HEK293 (cell line): ENCODE measurements around the gene AP2A1.
A peak's percentile ranks its signal among the peaks of the same experiment; 100 is the strongest.

ENCODE experiments used
- BCL11B ChIP-seq: fragments of 450-650 bp; formaldehyde crosslinking; IDR thresholded peaks from 2 replicates; pipeline ENCODE4 v1.5.1; 2016; ENCODE audit warnings: low read depth, missing biosample characterization, missing genetic modification characterization
- GLI2 ChIP-seq: fragments of 450-650 bp; formaldehyde crosslinking; IDR thresholded peaks from 2 replicates; pipeline ENCODE4; 2017; ENCODE audit warnings: missing biosample characterization, missing genetic modification characterization, low read depth, borderline replicate concordance
- GLI4 ChIP-seq: fragments of 450-650 bp; formaldehyde crosslinking; IDR thresholded peaks from 2 replicates; pipeline ENCODE4 v1.5.1; 2016; ENCODE audit warnings: missing biosample characterization, missing genetic modification characterization
- GLIS2 ChIP-seq: fragments of 450-650 bp; formaldehyde crosslinking; IDR thresholded peaks from 2 replicates; pipeline ENCODE4 v1.5.1; 2016; ENCODE audit warnings: missing biosample characterization, missing genetic modification characterization
- REST ChIP-seq: fragments of 450-650 bp; formaldehyde crosslinking; IDR thresholded peaks from 2 replicates; pipeline ENCODE4 v1.5.1; 2016; ENCODE audit warnings: missing biosample characterization, missing genetic modification characterization
- SP3 ChIP-seq: fragments of 450-650 bp; formaldehyde crosslinking; IDR thresholded peaks from 2 replicates; pipeline ENCODE4 v1.5.1; 2016; ENCODE audit warnings: missing biosample characterization, missing genetic modification characterization
- ZBTB8A ChIP-seq: fragments of 450-650 bp; formaldehyde crosslinking; IDR thresholded peaks from 2 replicates; pipeline ENCODE4 v1.5.1; 2016; ENCODE audit warnings: missing biosample characterization, missing genetic modification characterization
- ZFHX2 ChIP-seq: fragments of 450-650 bp; formaldehyde crosslinking; conservative IDR thresholded peaks from 2 replicates; pipeline ENCODE4 v1.5.1; 2016; ENCODE audit warnings: missing biosample characterization, missing genetic modification characterization
- ZNF146 ChIP-seq: fragments of 450-650 bp; formaldehyde crosslinking; IDR thresholded peaks from 2 replicates; pipeline ENCODE4 v1.5.1; 2016; ENCODE audit warnings: missing biosample characterization, missing genetic modification characterization
- ZNF211 ChIP-seq: fragments of 450-650 bp; formaldehyde crosslinking; IDR thresholded peaks from 2 replicates; pipeline ENCODE4 v1.5.1; 2016; ENCODE audit warnings: low read depth, missing biosample characterization, missing genetic modification characterization
- ZNF221 ChIP-seq: fragments of 450-650 bp; formaldehyde crosslinking; IDR thresholded peaks from 2 replicates; pipeline ENCODE4 v1.5.1; 2017; ENCODE audit warnings: missing biosample characterization, missing genetic modification characterization, borderline replicate concordance
- ZNF24 ChIP-seq: fragments of 450-650 bp; formaldehyde crosslinking; IDR thresholded peaks from 2 replicates; pipeline ENCODE4 v1.5.1; 2016; ENCODE audit warnings: missing biosample characterization, missing genetic modification characterization
- ZNF266 ChIP-seq: fragments of 450-650 bp; formaldehyde crosslinking; IDR thresholded peaks from 2 replicates; pipeline ENCODE4 v1.5.1; 2016; ENCODE audit warnings: missing biosample characterization, missing genetic modification characterization, low read depth
- ZNF280C ChIP-seq: fragments of 450-650 bp; formaldehyde crosslinking; IDR thresholded peaks from 2 replicates; pipeline ENCODE4 v1.5.1; 2016; ENCODE audit warnings: missing biosample characterization, missing genetic modification characterization
- ZNF391 ChIP-seq: fragments of 450-650 bp; formaldehyde crosslinking; IDR thresholded peaks from 2 replicates; pipeline ENCODE4 v1.5.1; 2016; ENCODE audit warnings: low read depth, missing biosample characterization, missing genetic modification characterization, borderline replicate concordance
- ZNF394 ChIP-seq: fragments of 450-650 bp; formaldehyde crosslinking; IDR thresholded peaks from 2 replicates; pipeline ENCODE4 v1.5.1; 2016; ENCODE audit warnings: missing biosample characterization, missing genetic modification characterization, mild to moderate bottlenecking, moderate library complexity, borderline replicate concordance
- ZNF416 ChIP-seq: fragments of 450-650 bp; formaldehyde crosslinking; IDR thresholded peaks from 2 replicates; pipeline ENCODE4 v1.5.1; 2016; ENCODE audit warnings: missing biosample characterization, missing genetic modification characterization
- ZNF423 ChIP-seq: fragments of 450-650 bp; formaldehyde crosslinking; IDR thresholded peaks from 2 replicates; pipeline ENCODE4 v1.5.1; 2016; ENCODE audit warnings: missing biosample characterization, missing genetic modification characterization
- ZNF544 ChIP-seq: fragments of 450-650 bp; formaldehyde crosslinking; IDR thresholded peaks from 2 replicates; pipeline ENCODE4 v1.5.0; 2017; ENCODE audit warnings: missing biosample characterization, missing genetic modification characterization
- ZNF548 ChIP-seq: fragments of 450-650 bp; formaldehyde crosslinking; IDR thresholded peaks from 2 replicates; pipeline ENCODE4 v1.5.1; 2016; ENCODE audit warnings: missing biosample characterization, missing genetic modification characterization
- ZNF560 ChIP-seq: fragments of 450-650 bp; formaldehyde crosslinking; IDR thresholded peaks from 2 replicates; pipeline ENCODE4 v1.5.1; 2017; ENCODE audit warnings: missing biosample characterization, missing genetic modification characterization, borderline replicate concordance
- ZNF585B ChIP-seq: fragments of 450-650 bp; formaldehyde crosslinking; IDR thresholded peaks from 2 replicates; pipeline ENCODE4 v1.5.1; 2016; ENCODE audit warnings: missing biosample characterization, missing genetic modification characterization
- ZNF621 ChIP-seq: fragments of 450-650 bp; formaldehyde crosslinking; IDR thresholded peaks from 2 replicates; pipeline ENCODE4 v1.5.1; 2017; ENCODE audit warnings: missing biosample characterization, missing genetic modification characterization
- ZNF629 ChIP-seq: fragments of 450-650 bp; formaldehyde crosslinking; IDR thresholded peaks from 2 replicates; pipeline ENCODE4 v1.5.1; 2017; ENCODE audit warnings: missing biosample characterization, missing genetic modification characterization
- ZNF670 ChIP-seq: fragments of 450-650 bp; formaldehyde crosslinking; IDR thresholded peaks from 2 replicates; pipeline ENCODE4 v1.5.1; 2016; ENCODE audit warnings: missing biosample characterization, missing genetic modification characterization, low read depth
- ZNF747 ChIP-seq: fragments of 450-650 bp; formaldehyde crosslinking; IDR thresholded peaks from 2 replicates; pipeline ENCODE4 v1.5.1; 2016; ENCODE audit warnings: missing biosample characterization, missing genetic modification characterization
- TF ChIP-seq, protein P1 (sequence below): fragments of 450-650 bp; formaldehyde crosslinking; IDR thresholded peaks from 2 replicates; pipeline ENCODE4 v1.5.1; 2017; ENCODE audit warnings: missing biosample characterization, mild to moderate bottlenecking, missing genetic modification characterization, moderate library complexity
- TF ChIP-seq, protein P2 (sequence below): fragments of 450-650 bp; formaldehyde crosslinking; optimal IDR thresholded peaks from 2 replicates; pipeline ENCODE3; 2016; ENCODE audit warnings: missing biosample characterization, mild to moderate bottlenecking, missing genetic modification characterization
- TF ChIP-seq, protein P3 (sequence below): fragments of 450-650 bp; formaldehyde crosslinking; IDR thresholded peaks from 2 replicates; pipeline ENCODE4 v1.5.1; 2016; ENCODE audit warnings: missing biosample characterization, missing genetic modification characterization
- TF ChIP-seq, protein P4 (sequence below): fragments of 450-650 bp; formaldehyde crosslinking; IDR thresholded peaks from 2 replicates; pipeline ENCODE4 v1.5.1; 2016; ENCODE audit warnings: missing biosample characterization, missing genetic modification characterization

The AP2A1 gene

DNA sequence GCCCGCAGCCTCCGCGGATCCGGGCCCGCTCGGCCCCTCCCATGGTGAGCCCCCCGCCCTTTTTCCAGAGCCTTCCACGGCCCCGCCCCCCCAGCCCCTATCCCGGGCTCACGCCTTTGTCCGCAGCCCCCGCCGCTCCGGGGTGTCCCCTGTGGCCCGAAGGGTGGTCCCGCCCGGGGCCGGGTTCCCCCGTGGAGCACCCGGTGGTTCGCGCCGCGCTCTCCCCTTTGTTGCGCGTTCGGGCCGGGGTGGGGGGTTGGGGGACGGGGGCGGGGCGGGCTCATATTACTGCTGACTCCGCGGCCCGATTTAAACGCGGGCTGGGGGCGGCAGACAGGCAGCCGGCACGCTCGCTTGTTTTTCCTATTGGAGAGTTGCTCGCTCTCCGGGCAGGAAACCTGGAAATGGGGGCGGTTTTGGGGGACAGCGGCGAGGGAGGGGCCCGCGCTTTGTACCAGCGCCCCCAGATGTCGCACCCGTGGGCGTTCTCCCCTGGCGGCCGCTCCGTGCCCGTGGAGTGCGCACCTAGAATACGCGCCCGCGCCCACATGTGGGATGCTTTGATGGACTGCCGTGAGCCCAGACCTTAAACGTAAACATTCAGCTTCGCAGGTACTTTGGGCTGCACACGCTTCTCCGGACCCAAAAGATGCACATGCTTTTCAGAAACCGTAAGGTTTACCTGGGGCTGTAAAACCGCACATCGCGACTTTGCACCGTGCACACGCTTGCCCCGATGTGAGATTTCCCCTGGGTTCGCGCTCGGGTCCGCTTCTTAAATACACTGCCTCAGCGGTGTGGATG is 84.9 kb downstream of the AP2A1 start (continued):
- no peak for TF ChIP-seq REST
- no peak for TF ChIP-seq ZNF416 (tag by site-specific recombination)
- no peak for TF ChIP-seq GLI2
- TF ChIP-seq, protein P1, sequence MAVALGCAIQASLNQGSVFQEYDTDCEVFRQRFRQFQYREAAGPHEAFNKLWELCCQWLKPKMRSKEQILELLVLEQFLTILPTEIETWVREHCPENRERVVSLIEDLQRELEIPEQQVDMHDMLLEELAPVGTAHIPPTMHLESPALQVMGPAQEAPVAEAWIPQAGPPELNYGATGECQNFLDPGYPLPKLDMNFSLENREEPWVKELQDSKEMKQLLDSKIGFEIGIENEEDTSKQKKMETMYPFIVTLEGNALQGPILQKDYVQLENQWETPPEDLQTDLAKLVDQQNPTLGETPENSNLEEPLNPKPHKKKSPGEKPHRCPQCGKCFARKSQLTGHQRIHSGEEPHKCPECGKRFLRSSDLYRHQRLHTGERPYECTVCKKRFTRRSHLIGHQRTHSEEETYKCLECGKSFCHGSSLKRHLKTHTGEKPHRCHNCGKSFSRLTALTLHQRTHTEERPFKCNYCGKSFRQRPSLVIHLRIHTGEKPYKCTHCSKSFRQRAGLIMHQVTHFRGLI (tag by site-specific recombination) = 0 out of 2 replicates have a peak, but pooled peaks have one; percentile 39
- TF ChIP-seq ZNF146 = no peak
- TF ChIP-seq, protein P2, sequence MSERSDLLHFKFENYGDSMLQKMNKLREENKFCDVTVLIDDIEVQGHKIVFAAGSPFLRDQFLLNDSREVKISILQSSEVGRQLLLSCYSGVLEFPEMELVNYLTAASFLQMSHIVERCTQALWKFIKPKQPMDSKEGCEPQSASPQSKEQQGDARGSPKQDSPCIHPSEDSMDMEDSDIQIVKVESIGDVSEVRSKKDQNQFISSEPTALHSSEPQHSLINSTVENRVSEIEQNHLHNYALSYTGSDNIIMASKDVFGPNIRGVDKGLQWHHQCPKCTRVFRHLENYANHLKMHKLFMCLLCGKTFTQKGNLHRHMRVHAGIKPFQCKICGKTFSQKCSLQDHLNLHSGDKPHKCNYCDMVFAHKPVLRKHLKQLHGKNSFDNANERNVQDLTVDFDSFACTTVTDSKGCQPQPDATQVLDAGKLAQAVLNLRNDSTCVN (tag by site-specific recombination) = peak; percentile 85
- TF ChIP-seq, protein P3, sequence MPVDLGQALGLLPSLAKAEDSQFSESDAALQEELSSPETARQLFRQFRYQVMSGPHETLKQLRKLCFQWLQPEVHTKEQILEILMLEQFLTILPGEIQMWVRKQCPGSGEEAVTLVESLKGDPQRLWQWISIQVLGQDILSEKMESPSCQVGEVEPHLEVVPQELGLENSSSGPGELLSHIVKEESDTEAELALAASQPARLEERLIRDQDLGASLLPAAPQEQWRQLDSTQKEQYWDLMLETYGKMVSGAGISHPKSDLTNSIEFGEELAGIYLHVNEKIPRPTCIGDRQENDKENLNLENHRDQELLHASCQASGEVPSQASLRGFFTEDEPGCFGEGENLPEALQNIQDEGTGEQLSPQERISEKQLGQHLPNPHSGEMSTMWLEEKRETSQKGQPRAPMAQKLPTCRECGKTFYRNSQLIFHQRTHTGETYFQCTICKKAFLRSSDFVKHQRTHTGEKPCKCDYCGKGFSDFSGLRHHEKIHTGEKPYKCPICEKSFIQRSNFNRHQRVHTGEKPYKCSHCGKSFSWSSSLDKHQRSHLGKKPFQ (tag by site-specific recombination) = no peak
- no peak for TF ChIP-seq GLIS2 (tag by site-specific recombination)
- no peak for TF ChIP-seq ZNF747 (tag by site-specific recombination)
- peak; percentile 25; the same call in 1 of the 2 replicates for TF ChIP-seq ZNF391 (tag by site-specific recombination)
- no peak for TF ChIP-seq ZNF548 (tag by site-specific recombination)
- TF ChIP-seq ZNF211 (tag by site-specific recombination) = no peak
- no peak for TF ChIP-seq ZNF621 (tag by site-specific recombination)
- no peak for TF ChIP-seq ZNF585B (tag by site-specific recombination)
- no peak for TF ChIP-seq ZNF280C (tag by site-specific recombination)
- TF ChIP-seq ZBTB8A (tag by site-specific recombination) = peak; percentile 67
- TF ChIP-seq, protein P4, sequence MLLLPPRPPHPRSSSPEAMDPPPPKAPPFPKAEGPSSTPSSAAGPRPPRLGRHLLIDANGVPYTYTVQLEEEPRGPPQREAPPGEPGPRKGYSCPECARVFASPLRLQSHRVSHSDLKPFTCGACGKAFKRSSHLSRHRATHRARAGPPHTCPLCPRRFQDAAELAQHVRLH (tag by site-specific recombination) = no peak
- TF ChIP-seq SP3 (tag by site-specific recombination) = 0 out of 2 replicates have a peak, but pooled peaks have one; percentile 5
- no peak for TF ChIP-seq ZNF560 (tag by site-specific recombination)
- no peak for TF ChIP-seq ZNF394 (tag by site-specific recombination)
- no peak for TF ChIP-seq ZNF221 (tag by site-specific recombination)
- no peak for TF ChIP-seq ZNF629
- TF ChIP-seq ZNF670 = no peak
- no peak for TF ChIP-seq ZNF266 (tag by site-specific recombination)
- no peak for TF ChIP-seq GLI4 (tag by site-specific recombination)
- no peak for TF ChIP-seq ZNF24 (tag by site-specific recombination)
- 0 out of 2 replicates have a peak, but pooled peaks have one; percentile 39 for TF ChIP-seq ZNF423 (tag by site-specific recombination)
- TF ChIP-seq ZFHX2 = peak; percentile 92
- TF ChIP-seq BCL11B = no peak
- no peak for TF ChIP-seq ZNF544 (tag by site-specific recombination)
